Measurements from ENCODE around the gene MARK1.

The MARK1 gene

GRCh38 chr1:220690140-220691052 lies 162.5 kb downstream of the MARK1 start, which contains the start of gene C1orf115 (continued):
- TF ChIP-seq ZNF280D (tag by site-specific recombination; IDR thresholded peaks at IDR 0.05), result no peak
- TF ChIP-seq, protein P1, sequence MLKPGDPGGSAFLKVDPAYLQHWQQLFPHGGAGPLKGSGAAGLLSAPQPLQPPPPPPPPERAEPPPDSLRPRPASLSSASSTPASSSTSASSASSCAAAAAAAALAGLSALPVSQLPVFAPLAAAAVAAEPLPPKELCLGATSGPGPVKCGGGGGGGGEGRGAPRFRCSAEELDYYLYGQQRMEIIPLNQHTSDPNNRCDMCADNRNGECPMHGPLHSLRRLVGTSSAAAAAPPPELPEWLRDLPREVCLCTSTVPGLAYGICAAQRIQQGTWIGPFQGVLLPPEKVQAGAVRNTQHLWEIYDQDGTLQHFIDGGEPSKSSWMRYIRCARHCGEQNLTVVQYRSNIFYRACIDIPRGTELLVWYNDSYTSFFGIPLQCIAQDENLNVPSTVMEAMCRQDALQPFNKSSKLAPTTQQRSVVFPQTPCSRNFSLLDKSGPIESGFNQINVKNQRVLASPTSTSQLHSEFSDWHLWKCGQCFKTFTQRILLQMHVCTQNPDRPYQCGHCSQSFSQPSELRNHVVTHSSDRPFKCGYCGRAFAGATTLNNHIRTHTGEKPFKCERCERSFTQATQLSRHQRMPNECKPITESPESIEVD (tag by site-specific recombination; IDR thresholded peaks at IDR 0.05), result no peak
- TF ChIP-seq BCL11A (tag by site-specific recombination; IDR thresholded peaks at IDR 0.05; ENCODE audit: low read depth), result peak; percentile 57; the same call in 1 of the 2 replicates
- TF ChIP-seq ZNF596 (tag by site-specific recombination; IDR thresholded peaks at IDR 0.05), result 0 out of 2 replicates have a peak, but pooled peaks have one; percentile 2
- TF ChIP-seq ZNF274 (IDR thresholded peaks at IDR 0.05; ENCODE audit: low read length), result no peak
- no peak for TF ChIP-seq ZNF274 (tag by site-specific recombination; IDR thresholded peaks at IDR 0.05; ENCODE audit: borderline replicate concordance)
- no peak for TF ChIP-seq ZNF140 (tag by site-specific recombination; IDR thresholded peaks at IDR 0.05)
- peak; percentile 71 for TF ChIP-seq YY2 (tag by site-specific recombination; IDR thresholded peaks at IDR 0.05)
- TF ChIP-seq ZNF585B (tag by site-specific recombination; IDR thresholded peaks at IDR 0.05), result no peak
- no peak for TF ChIP-seq ELK4 (IDR thresholded peaks at IDR 0.05; ENCODE audit: borderline replicate concordance, low read depth, low read length)
- TF ChIP-seq ZNF791 (tag by site-specific recombination; IDR thresholded peaks at IDR 0.05), result no peak
- TF ChIP-seq PATZ1 (tag by site-specific recombination; IDR thresholded peaks at IDR 0.05), result peak; percentile 97
- TF ChIP-seq ZNF2 (tag by site-specific recombination; IDR thresholded peaks at IDR 0.05), result peak; percentile 92
- TF ChIP-seq ZFHX2 (tag by site-specific recombination; conservative IDR thresholded peaks at IDR 0.05), result peak; percentile 78
- TF ChIP-seq HOXA7 (CRISPR knock-in tag; IDR thresholded peaks at IDR 0.05; ENCODE audit: borderline replicate concordance), result no peak
- TF ChIP-seq, protein P2, sequence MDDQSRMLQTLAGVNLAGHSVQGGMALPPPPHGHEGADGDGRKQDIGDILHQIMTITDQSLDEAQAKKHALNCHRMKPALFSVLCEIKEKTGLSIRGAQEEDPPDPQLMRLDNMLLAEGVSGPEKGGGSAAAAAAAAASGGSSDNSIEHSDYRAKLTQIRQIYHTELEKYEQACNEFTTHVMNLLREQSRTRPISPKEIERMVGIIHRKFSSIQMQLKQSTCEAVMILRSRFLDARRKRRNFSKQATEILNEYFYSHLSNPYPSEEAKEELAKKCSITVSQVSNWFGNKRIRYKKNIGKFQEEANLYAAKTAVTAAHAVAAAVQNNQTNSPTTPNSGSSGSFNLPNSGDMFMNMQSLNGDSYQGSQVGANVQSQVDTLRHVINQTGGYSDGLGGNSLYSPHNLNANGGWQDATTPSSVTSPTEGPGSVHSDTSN (CRISPR knock-in tag; IDR thresholded peaks at IDR 0.05), result peak; percentile 66
- TF ChIP-seq ZNF610 (tag by site-specific recombination; IDR thresholded peaks at IDR 0.05; ENCODE audit: borderline replicate concordance), result peak; percentile 75; the same call in 1 of the 2 replicates
- peak; percentile 73 for TF ChIP-seq EGR2 (tag by site-specific recombination; IDR thresholded peaks at IDR 0.05; ENCODE audit: low read depth)
- no peak for TF ChIP-seq ZBTB21 (tag by site-specific recombination; IDR thresholded peaks at IDR 0.05)
- TF ChIP-seq, protein P3, sequence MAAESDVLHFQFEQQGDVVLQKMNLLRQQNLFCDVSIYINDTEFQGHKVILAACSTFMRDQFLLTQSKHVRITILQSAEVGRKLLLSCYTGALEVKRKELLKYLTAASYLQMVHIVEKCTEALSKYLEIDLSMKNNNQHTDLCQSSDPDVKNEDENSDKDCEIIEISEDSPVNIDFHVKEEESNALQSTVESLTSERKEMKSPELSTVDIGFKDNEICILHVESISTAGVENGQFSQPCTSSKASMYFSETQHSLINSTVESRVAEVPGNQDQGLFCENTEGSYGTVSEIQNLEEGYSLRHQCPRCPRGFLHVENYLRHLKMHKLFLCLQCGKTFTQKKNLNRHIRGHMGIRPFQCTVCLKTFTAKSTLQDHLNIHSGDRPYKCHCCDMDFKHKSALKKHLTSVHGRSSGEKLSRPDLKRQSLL (tag by site-specific recombination; IDR thresholded peaks at IDR 0.05), result no peak
- TF ChIP-seq, protein P4, sequence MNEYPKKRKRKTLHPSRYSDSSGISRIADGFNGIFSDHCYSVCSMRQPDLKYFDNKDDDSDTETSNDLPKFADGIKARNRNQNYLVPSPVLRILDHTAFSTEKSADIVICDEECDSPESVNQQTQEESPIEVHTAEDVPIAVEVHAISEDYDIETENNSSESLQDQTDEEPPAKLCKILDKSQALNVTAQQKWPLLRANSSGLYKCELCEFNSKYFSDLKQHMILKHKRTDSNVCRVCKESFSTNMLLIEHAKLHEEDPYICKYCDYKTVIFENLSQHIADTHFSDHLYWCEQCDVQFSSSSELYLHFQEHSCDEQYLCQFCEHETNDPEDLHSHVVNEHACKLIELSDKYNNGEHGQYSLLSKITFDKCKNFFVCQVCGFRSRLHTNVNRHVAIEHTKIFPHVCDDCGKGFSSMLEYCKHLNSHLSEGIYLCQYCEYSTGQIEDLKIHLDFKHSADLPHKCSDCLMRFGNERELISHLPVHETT (tag by site-specific recombination; IDR thresholded peaks at IDR 0.05), result no peak
- TF ChIP-seq ZNF354C (tag by site-specific recombination; IDR thresholded peaks at IDR 0.05; ENCODE audit: borderline replicate concordance, low read depth), result no peak
- TF ChIP-seq ZNF623 (tag by site-specific recombination; IDR thresholded peaks at IDR 0.05), result no peak
- peak; percentile 56; the same call in 1 of the 2 replicates for TF ChIP-seq SP7 (tag by site-specific recombination; IDR thresholded peaks at IDR 0.05)
- no peak for TF ChIP-seq MEIS1 (CRISPR knock-in tag; IDR thresholded peaks at IDR 0.05; ENCODE audit: borderline replicate concordance)
- TF ChIP-seq ZNF473 (tag by site-specific recombination; IDR thresholded peaks at IDR 0.05), result no peak

Measured in HEK293 (cell line).